OCI-M1 (cell line): Measurements from ENCODE around the gene ZFP1.

Experiments used
- DNase-seq: peaks from one replicate; lab custom pipeline; 2025; lab: John Stamatoyannopoulos, UW

Gene ZFP1

DNA sequence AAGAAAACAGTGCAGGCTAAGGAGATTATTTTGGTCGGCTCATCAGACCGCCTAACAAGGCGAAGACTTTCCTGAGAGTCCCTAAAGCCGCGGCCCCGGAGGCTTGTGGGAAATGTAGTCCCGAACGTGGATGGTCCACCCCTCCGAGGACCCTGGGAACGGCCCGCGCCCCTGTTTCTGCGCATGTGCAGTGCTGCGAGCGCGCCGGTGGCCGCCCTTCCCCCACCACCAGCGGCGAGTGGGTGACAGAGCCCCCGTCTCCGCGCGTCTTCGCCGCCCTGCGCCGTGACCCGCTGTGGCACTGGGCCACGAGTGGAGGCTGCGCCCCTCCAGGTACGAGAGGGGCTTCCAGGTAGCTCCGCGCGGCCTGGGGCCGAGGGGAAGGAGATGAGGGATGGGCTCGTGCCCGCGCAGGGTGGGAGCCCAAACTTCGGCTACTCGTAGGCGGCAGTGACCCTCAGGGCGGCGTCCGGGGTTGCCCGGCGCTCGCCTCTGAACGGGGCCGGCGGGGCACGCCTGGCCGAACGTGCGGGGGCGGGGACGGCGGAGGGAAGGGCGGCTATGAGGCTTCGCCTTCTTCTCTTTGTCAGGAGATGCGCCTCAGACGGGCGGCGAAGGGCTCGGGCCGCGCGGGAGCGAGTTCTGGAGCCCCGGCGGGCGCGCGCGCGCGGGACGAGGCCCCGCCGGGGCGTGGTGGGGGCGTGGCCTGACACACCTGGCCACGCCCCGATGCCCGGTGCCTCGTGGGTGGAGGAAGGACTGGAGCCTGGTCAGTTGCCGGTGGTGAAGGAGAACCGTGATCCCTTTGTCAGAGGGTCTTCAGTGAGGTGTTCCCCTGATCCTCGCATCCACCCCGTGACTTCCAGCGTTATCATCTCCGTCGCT, at the start of gene ZFP1:
ZFP1 (plus strand) TSS at position 214 of the 885 bp plus-strand sequence. CDS start 4,428 bp downstream, outside the sequence.
- DNase-seq: peak; percentile 96

DNA sequence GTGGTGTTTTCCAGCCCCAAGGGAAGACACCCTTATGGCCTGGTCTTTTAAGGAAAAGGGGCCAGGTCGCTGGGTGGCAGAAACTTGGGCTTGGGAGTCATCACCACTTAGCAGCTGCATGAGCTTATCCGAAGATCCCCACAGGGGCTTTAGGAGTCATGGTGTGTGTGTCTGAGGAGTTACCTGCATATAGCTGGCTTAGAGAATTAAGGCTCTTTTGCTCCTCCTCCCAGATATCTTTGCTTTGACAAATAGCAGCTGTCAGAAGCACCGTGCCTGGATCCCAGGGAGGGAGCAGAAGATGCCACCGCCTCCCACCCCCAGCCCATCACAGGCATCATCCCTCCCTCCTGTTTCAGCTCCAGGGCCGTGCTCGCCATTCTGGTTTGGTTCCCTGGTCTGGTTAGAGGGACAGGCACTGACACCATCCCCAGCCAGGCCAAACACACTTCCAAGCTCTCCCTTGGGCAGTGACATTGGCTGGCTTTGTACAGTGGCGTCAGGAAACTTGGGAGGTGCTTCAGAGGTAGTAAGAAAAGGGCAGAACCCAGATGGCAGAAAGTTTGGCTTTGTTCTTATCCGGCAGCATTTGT, 49.2 kb upstream of the ZFP1 start:
- no peak for DNase-seq

DNA sequence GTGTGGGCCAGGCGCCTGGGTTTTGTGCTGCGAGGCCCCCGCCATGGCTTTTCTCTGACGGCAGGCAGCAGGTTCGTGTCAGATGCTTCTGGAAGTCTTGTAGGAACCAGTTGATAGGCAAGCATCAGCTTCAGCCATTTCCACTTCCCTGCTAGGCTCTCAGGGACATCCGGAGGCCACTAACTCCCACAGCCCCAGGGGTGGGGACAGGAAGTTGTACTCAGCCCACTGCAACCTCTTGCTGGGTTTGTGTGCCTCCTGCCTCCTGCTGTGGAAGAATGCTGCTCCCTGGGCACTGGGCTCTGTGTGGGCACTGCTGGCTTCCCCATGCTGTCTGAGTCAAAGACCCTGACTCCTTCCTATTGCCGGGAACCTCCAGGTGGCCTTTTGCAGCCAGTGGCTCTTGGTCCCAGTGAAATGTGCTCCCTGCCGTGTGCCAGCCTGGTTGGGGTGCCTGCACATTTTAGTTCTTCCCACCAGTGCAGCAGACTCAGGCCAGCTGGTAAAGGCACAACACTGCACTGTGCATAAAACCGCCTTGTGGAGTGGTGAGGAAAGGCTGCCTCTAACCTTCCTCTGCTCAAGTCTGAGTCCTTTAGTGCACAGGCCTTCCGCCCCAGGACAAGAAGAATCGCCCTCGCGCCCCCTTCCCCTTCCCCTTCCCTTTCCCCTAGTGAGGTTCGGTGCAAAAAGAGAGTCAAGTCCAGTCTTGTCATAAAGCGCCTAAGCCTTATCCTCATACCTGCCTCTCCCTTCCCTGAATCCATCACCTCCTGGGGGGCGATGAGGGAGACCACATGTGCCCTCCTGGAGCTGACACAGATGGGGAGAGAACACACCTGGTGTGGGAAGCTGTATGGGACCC, 48.4 kb upstream of the ZFP1 start:
- no peak for DNase-seq

DNA sequence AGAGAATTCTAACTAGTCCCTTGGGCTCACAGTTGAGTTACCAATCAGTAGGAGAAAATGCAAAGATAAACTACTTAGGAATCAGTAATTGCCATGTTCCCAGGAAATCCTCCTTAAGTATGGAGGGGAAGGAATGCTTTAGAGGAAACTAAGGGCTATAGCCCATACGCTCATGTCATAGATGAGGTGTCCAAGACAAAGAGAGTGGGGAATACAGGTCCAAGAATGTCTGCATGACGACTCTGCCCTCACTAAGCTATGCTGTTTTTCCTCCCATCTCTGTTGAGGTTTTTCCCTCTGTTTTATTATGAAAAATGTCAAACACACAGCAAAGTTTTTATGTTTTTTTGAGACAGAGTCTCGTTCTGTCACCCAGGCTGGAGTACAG, 47.7 kb upstream of the ZFP1 start:
- no peak for DNase-seq

DNA sequence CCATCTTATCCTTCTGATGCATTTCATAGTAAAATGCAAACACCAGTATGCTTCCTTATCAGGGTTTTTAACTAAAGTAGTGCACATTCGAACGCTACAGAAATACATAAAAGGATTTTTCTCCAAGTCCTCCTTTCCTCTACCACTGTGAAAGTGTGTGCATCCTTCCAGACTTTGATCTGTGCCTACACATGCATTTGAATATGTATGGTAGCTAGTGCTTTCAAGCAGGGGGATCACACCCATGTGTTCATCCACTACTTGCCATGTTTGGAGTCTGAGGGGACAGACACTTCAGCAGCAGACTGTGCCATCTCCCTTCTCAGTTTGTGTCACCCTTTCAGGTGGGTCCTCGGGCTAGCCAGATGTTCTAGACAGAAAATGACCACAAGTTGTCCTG, 46.7 kb upstream of the ZFP1 start:
- no peak for DNase-seq

DNA sequence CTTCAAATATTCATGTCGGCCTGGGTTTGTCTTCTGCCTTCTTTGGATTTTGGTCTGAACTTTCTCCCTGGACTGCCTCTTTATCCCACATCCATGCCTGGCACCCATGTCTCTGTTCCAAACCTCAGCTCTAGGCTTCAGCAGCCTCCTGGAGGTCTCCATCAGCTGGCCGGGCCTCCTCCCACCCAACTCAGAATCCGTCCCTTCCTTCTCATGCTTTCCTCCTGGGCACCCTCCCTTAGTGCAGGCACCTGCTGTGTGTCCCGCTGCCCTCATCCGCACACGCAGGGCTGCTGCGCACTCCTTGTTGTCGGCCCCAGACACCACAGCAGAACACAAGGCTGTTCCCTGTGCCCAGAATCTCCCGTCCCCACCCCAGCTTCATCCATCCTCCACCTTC, 45.7 kb upstream of the ZFP1 start:
- DNase-seq: no peak

DNA sequence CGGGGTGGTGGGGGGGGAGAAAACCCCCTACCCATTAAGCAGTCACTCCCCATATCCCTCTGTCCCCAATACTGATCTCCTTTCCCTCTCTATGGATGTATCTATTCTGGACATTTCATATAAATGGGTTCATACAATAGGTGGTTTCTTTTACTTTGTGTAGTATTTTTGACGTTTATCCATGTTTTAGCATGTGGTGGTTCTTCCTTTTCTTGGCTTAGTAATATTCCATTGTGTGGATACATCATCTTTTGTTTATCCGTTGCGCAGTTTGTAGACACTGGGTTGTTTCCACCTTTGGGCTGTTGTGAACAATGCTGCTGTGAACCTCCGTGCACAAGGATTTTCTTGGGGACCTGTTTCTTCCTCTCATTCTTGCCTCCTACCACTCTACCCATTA, 44.3 kb upstream of the ZFP1 start:
- no peak for DNase-seq

DNA sequence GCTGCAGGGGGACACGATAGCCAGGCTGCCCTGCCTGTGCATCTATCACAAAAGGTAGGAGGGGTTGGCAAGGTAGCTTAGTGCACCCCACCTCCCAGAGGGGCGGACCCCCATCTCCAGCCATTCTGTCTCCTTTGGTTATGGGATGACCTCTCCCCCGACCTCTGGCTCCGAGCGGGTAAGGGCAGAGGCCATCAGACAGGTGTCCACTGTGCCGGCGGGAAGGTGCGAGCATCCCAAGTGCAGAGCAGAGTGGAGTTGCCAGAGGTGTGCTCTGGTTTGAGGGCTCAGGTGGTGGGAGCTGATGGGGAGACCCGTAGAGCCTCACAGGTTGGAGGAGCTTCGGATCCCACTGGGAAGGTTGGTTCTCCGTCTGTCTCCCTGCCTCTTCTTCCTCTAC, 43.5 kb upstream of the ZFP1 start:
- DNase-seq: no peak

DNA sequence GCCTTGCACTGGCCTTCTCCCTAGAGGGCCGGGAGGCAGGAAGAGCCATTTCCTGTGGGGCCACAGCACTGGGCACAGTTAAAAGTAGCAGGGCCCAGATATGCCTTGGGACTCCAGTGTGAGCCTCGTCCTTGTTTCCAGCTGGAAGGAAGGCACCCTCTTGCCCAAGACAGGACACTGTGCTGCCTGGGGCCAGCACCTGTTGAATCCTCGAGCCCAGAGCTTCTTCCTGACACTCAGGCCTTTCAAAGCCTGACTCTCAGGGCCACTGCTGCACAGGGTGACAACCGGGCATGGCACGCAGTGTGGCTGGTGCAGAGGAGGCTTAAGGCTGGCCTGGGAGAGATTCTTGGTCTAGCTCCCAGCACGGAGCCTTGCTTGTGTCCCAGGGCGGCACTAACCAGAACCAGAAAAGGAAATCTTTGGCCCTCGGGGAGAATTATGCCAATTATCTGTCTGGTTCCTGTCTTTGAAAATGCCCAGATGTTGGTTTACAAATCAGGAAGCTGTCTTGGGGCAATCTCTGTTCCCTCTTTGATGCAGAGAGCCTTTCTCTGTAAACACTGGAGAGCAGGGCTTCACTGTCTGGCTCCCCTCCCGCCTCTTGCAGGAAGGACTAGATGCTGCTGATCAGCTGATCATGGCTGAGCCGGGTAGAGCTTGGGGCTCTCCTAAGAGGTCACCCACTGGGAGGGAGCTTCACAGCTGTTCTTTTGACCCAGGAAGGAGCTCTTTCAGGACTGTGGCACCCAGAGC, 42.8 kb upstream of the ZFP1 start:
- DNase-seq: no peak

DNA sequence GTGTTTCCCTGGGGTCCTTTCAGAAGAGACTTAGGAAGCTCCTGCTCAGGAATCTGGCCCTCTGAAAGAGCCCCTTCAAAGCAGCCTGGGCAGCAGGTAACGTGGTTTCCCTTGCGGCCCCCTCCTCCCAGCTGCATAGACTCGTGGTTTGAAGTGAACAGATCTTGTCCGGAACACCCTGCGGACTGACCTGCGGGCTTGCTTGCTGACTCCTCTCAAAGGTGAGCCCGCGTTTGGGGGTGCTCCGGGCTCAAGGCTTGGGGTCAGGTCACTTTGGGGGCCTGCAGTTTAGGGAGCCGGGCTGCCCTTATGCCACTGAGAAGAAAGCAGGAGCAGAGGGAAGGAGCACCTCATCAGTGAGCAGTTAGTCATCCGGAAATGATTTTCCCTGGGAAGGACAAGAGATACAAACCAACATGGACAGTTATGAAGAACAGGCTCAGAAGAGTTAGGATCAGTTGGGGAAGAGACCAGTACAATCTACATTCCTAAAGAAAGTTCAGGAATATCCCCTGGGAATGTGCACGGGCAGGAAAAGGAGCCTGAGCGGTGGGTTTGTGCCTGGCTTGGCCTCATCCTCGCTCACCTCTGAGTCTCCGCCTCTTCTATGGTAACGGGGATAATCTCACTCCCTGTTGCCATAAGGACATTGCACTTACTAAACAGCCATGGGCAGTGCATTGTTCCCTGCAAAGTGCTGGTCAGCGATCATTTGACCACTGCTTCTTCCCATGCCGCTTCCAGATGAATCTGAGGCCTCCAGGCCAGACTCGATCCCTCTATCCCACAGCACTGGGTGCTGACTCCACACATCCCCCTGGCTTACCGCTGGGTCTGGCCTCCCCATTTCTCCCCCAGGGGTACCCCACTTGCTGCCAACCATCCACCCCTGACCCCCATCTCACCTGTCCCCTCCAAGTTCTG, 41.7 kb upstream of the ZFP1 start:
- no peak for DNase-seq

DNA sequence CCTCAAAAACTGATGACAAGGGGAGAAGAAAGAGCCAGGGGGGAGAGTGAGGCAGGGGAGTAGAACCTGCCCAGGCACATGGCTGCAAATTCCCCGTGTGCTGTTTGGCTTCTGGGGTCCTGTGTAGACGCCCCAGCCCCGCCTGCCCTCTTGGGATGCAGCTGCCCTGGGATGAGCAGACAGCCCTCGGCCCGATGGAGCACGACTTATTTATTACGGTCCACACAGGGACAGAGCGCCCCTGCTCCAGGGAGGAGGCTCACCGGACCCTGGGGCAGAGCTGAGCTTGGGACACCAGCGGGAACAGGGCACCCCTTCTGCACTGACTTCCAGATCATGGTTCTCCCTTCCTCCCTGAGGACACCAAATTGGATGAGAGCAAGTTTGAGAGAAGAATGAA, 40.8 kb upstream of the ZFP1 start:
- no peak for DNase-seq

DNA sequence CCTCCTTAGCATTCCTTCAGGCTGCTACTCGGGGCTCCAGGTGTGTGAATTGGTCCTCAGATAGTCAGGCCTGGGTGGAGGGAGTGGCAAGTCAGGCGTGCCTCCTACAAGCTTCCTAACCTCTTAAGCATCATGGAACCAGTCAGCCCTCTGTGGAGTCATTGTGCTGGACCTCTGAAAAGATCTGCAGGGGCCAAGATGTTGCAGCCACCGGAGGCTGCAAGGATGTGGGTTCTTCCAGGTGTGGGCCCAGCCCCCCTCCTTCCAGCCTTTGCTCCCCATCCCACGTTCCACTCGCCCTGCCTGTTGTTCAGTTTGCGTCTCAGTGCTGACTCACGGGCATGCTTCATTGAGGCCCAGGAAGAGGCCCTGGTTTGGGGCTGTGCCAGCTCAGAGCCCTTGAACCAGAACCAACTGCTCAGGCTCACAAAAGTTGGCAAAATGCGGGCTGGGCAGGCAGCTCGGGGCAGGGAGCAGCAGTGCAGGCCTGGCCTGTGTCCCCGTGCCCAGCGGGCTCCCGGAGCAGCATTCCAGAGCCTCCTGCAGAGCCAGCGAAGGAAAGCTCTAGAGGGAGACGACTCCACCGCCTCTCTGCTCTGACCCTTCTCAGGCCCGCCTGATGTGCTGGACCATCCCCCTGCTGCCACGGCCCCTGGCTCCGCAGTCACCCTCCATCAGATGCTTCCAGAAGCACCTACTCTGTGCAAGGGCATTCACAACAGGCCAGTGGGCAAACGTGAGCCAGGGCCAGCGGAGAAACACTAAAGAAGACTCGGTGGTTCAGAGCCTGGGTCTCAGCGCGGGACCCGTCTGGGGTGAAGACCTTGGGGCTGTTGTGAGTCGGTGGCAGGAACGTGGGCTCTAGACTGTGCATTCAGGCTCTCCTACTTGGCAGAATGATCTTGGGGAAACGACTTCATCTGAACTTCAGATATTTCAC, 39.3 kb upstream of the ZFP1 start:
- no peak for DNase-seq

DNA sequence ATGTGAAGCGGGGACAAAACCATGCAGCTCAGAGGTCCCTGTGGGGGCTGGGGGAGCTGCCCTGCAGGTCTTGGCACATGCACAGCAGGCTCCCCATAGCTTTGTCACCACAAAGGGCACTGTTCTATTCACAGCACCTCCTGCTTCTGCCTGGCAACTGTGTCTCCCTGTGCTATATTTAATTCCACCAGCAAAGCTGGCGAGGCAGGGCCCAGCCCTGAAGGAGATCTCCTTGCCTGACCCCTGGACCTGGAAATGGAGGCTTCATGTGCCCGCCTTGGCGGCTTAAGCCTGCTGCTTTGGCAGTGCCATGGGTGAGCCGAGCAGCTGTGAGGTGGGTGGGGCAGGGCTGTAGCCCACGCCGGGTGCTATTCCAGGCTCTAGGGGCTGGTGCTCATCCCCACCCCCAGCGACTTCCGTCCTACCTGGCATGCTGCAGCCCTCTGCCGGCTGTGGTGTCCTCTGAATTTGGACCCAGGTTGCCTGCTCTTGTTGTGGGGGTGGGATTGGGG, 38.5 kb upstream of the ZFP1 start:
- DNase-seq: no peak

DNA sequence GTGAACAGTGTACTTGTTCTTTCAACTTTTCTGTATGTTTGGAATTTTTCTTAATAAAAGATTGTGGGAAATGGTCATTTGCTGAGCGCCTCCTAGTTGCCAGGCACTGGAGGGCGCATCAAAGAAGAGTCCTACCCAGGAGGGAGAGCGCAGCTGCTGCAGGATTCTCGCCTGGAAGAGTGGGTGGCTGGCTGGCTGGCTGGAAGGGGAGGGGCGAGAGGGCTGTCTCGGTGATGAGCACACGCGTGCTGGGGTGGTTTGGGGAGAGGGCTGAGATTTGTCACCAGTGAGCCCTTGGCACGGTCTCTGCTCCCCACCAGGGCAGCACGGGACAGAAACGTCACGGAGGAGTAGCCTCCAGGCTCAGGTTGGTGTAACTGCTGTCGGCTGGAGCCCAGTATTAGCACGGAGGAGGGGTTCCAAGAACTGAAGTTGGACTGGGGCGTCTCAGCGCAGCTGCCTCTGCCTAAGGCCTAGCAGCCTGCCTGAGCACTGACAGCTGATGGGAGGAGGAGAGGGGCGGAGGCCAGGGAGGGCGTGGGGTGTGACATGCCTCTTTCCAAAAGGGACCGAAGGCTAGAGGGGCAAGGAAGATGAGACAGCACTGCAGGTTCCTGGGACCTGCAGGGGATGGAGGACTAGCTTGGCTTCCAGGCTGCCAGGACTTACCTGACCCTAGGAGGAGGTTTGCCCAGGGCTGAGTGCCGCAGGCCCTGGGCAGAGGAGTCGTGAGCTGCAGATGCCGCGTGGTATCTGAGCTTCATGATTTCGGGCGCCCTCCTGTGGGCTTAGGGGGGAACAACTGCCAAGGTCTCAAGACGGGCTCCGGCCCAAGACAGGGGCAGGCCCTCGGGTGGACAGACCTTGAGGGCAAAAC, 37.4 kb upstream of the ZFP1 start:
- DNase-seq: peak; percentile 95

DNA sequence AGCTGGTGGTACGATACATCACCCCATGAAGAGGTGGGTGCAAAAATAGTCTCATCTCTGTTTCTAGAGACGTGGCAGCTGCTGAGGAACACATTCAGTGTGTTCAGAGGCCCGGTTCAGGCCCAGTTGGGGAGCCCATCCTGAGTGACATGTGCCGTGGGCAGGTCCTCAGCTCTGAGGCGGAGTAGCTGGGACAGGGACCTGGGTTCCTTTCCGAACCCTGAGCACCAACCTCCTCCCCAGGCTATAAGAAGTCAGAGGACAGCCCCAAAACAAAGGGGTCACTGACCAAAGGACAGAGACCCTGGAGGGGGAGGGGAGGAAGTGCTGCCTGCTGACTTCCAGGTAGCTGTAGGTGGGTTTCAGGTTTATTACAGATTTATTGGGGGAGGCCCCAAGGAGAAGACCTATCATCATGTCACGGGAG, 36.8 kb upstream of the ZFP1 start:
- DNase-seq: no peak

DNA sequence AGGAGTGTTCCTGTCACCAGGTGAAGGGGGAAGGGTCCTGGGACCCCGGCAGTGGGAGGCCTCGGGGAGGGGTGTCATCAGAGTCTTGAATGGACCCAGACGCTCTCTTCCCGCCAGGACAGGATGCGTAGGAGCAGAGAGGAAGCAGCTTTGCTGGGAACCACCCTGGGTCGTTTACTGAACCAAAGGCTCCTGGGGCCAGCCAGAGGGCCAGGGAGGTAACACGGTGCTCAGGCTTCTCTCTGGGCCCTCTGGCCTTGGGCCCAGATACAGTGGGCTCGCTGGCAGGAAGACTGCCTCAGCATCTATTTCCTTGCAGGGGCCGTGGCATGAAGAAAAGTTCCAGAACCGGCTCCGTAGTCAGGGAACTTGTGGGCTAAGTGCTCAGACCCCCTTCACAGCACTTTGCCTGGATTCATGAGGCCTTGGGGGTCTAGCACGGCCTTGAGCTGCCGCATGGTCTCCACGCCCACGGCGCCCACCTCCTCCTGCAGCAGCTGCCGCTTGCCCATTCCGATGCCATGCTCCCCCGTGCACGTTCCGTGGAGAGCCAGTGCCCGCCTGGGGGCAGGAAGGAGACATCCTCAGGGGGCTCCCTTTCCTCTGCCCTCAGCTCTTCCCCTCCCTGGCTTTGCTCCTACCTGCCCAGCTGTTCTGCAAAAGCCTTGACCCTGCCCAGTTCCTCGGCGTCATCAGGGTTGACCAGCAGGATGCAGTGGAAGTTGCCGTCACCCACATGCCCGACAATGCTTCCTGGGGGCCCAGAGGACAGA, 36.2 kb upstream of the ZFP1 start:
- DNase-seq: no peak

DNA sequence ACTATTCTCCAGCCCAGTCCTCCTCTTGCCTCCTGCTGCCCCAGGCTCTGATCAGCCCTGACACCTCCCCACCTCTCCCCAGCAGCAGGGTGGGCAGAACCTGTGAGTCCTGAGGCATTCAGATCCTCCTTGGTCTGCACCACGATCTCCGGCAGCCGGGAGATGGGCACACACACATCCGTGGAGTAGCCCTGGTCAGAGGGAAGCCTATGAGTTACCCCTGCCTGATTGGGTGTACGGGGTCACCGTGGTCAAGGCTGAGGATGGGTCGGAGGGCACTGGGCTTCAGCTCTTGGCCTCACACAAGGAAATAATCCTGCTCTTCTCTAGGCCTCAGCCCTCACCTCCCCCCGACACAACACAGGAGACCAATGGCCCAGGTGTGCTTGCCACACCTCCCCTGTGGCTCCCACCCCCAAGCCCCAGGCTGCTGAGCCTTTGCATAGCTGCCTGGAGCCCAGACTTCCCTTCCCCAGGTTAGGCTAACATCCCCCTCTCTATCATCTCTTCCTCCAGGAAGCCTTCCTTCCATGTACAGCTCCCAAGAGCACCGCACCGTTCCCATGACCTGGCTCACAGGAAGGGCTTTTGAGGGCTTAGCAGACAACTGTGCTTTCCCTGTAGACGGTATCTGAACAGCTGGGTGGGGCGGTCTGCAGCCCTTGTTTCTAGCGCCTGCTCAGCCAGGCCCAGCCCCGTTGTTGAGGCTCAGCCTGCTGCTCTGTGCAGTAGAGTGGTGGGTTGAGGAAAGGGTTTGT, 35.4 kb upstream of the ZFP1 start:
- DNase-seq: no peak
